Measurements from ENCODE around the gene SYNJ1.

DNA sequence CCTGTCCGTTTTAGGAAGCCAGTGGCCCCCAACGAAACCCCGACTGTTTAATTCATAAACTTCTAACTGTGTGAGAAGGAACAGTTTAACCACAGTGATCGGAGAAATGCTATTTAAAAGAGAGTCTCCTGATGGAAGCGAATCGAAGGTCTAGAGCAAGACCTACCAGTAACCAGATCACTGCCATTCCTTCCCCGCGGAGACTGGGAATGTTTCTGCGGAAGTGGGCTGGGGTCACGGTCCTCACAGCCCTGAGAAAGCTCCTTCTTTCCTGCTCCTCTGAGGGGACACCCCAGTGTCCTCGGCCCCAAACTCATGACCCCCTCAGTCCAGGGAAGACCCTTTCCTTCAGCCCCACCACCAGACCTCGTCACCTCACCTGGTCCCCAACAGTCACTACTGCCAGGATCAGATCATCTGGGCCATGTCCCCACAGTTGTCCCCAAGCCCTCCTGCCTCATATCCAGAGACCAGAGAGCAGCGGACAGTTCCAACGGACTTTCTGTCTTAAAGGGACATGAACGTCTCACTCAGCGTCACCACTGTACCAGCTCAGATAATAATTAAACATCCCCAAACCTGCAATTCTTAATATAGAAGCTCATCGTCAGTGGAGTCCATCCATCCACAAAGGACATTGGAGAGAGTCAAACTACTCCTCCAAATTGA, 142.6 kb downstream of the SYNJ1 start, which contains the start of gene TCP10L:
- TF ChIP-seq, protein P1, sequence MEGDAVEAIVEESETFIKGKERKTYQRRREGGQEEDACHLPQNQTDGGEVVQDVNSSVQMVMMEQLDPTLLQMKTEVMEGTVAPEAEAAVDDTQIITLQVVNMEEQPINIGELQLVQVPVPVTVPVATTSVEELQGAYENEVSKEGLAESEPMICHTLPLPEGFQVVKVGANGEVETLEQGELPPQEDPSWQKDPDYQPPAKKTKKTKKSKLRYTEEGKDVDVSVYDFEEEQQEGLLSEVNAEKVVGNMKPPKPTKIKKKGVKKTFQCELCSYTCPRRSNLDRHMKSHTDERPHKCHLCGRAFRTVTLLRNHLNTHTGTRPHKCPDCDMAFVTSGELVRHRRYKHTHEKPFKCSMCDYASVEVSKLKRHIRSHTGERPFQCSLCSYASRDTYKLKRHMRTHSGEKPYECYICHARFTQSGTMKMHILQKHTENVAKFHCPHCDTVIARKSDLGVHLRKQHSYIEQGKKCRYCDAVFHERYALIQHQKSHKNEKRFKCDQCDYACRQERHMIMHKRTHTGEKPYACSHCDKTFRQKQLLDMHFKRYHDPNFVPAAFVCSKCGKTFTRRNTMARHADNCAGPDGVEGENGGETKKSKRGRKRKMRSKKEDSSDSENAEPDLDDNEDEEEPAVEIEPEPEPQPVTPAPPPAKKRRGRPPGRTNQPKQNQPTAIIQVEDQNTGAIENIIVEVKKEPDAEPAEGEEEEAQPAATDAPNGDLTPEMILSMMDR (conservative IDR thresholded peaks at IDR 0.05; ENCODE audit: low read depth, low read length) = no peak
- TF ChIP-seq POLR2A (IDR thresholded peaks at IDR 0.05; ENCODE audit: low read depth, low read length) (no peak), CEBPB (IDR thresholded peaks at IDR 0.05; ENCODE audit: low read depth, low read length) (no peak), RAD21 (IDR thresholded peaks at IDR 0.05; ENCODE audit: low read length) (no peak)
